SK-N-MC (cell line): ENCODE measurements around the gene ZNF827.

ENCODE experiments used
- EZH2 ChIP-seq: fragments of 200-600 bp; sonication (generic); IDR thresholded peaks from one replicate; pipeline ENCODE4 v1.6.1; 2017; ENCODE audit warnings: antibody characterized with exemption
- POLR2AphosphoS5 ChIP-seq: IDR thresholded peaks from 2 replicates; pipeline ENCODE4 v1.6.1; 2012; ENCODE audit warnings: mild to moderate bottlenecking, low read depth, low read length, borderline replicate concordance

GRCh38 chr4:145796346-145796745 is 142.3 kb downstream of the ZNF827 start:
- no peak for TF ChIP-seq EZH2
- no peak for TF ChIP-seq POLR2AphosphoS5
